Lower lobe of right lung (tissue), 2 donors: ENCODE measurements around the gene SCRT2. TPM values are rescaled to one million over a fixed set of nuclear protein-coding genes. Genes with fewer than 3 reads are reported as not detected.

Experiments
- ATAC-seq, 2 donors: fragments of 200-7000 bp; cut with Tn5 transposase; one replicate each; pipeline ENCODE4 v1.9.1; 2020 to 2022; ENCODE audit warnings: mild to moderate bottlenecking in 2 of 2, moderate library complexity in 2 of 2
- DNase-seq: peaks from one replicate; pipeline ENCODE4 v3.0.0-alpha.2; 2020
- H3K27ac ChIP-seq: fragments of 200-600 bp; one replicate; pipeline ENCODE4 v1.8.0; 2022
- H3K27me3 ChIP-seq: fragments of 200-600 bp; one replicate; pipeline ENCODE4 v1.8.0; 2022; ENCODE audit warnings: low read depth
- H3K36me3 ChIP-seq: fragments of 200-600 bp; one replicate; pipeline ENCODE4 v1.8.0; 2022; ENCODE audit warnings: mild to moderate bottlenecking
- H3K4me1 ChIP-seq: fragments of 200-600 bp; one replicate; pipeline ENCODE4 v1.8.0; 2022
- H3K4me3 ChIP-seq: fragments of 200-600 bp; one replicate; pipeline ENCODE4 v1.8.0; 2022; ENCODE audit warnings: mild to moderate bottlenecking
- H3K9me3 ChIP-seq: fragments of 200-600 bp; one replicate; pipeline ENCODE4 v1.8.0; 2022
- CTCF ChIP-seq: fragments of 200-600 bp; IDR thresholded peaks from one replicate; pipeline ENCODE4 v1.8.0; 2022; ENCODE audit warnings: antibody characterized with exemption, mild to moderate bottlenecking
- intact Hi-C: fragments of 100-400 bp; cut with DNase I; formaldehyde crosslinking; loops from one replicate; pipeline ENCODE4 v1.11.0; 2022
- total RNA-seq: library from RNA; stranded (reverse); fragmentation: NEBNext Ultra II Directional; extraction: Animal tissue kit (Norgen Biotek cat#: 25700); gene quantifications from one replicate; pipeline ENCODE4 v1.2.1, GENCODE V29; 2021
- donor health status: DM: no; HTN: yes; CAD: no; lungs with severe emphysema.

Gene SCRT2
- total RNA-seq, 1 donor from 2014 or later: not detected

GRCh38 chr20:699811-700338, 24.3 kb upstream of the SCRT2 start:
- TF ChIP-seq CTCF: no peak
- Histone ChIP-seq H3K9me3 (no peaks in the 10 kb centered on the region), H3K4me1 (no peaks in the 10 kb centered on the region), H3K27me3 (peaks cover 23% of the 10 kb centered on the region), H3K36me3 (no peaks in the 10 kb centered on the region), H3K27ac (no peak overlapping the region), H3K4me3 (no peak overlapping the region)
- DNase-seq (no peak), ATAC-seq (no peak)
- intact Hi-C loops: no loop called here

DNA sequence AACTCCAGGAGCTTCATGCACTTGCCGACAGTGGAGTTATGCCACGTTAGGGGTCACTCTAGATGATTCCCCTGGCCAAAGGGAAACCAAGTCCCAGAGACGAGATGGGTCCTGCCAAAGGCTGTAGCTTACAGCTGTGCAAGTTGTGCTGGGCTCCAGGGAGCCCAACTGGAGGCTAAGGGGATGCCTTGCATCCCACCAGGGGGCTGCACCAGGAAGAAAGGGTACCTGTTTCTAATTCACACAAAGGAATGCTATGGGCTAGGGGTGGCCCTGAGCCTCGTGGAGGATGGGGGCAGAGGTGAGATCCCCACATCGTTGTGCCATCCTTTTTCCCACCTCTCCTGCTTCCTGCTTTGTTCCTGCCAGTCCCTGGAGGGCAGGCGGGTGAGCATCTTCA, 23.7 kb upstream of the SCRT2 start:
- Histone ChIP-seq H3K27me3 (peaks cover 20% of the 10 kb centered on the region), H3K4me1 (no peaks in the 10 kb centered on the region), H3K9me3 (no peaks in the 10 kb centered on the region), H3K36me3 (no peaks in the 10 kb centered on the region), H3K4me3 (no peak overlapping the region), H3K27ac (no peak overlapping the region)
- intact Hi-C loops: no loop called here
- DNase-seq: no peak
- no peak for ATAC-seq
- no peak for TF ChIP-seq CTCF

DNA sequence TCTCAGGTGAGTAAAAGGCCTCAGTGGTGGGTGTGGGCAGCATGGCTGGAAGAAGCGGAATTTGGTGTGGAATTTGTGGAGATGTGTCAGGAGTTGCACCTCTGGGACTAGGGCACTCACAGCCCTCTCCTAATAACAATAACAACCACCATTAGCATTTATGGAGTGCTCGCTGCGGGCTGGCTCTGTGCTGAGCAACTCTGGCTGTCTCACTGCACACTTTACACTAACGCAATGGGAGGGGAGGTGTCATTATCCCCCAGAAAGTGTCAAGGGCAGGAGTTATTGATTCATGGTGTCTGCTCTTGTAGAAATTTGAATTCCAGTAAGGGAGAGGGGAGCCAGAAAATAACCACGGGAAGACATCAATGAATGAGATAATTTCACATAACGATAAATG, 22.7 kb upstream of the SCRT2 start:
- Histone ChIP-seq H3K36me3 (no peaks in the 10 kb centered on the region), H3K9me3 (no peaks in the 10 kb centered on the region), H3K4me1 (no peaks in the 10 kb centered on the region), H3K4me3 (no peak overlapping the region), H3K27ac (no peak overlapping the region), H3K27me3 (peaks cover 24% of the 10 kb centered on the region)
- DNase-seq (no peak), ATAC-seq (no peak)
- TF ChIP-seq CTCF: no peak
- intact Hi-C loops: no loop called here

GRCh38 chr20:697826-698225, 22.2 kb upstream of the SCRT2 start:
- no peak for TF ChIP-seq CTCF

DNA sequence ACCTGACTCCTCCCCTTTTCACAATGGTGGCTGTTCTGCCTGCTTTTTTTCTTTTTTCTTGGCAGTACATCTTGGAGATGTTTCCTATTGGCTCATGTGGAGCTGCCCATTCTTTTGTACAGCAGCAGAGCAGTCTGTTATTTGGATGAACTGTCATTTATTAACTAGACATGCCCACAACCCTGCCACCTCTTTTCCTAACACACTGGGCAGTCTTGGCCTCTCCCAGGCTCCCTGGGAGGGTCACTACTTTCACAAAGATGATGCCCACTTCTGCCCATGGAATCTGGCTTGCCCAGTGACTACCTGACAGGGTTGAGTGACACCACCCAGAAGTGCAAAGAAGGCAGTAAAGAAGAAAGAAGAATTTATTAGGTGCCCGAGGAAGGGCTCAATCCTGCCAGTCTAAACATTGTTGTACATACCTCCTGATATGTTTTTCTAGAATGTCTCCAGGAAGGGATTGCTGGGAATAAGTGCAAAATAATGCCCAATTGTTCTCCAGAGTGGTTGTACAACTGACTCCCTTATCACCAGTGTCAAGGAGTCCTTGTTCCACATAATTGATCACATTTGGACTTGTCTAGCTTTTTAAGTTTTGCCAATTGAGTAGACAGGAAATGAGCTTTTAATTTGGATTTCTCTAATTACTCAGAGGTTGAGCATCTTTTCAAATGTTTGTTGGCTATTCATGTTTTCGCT, 19.7 kb upstream of the SCRT2 start:
- Histone ChIP-seq H3K4me3 (no peak overlapping the region), H3K9me3 (no peaks in the 10 kb centered on the region), H3K36me3 (no peaks in the 10 kb centered on the region), H3K27me3 (peaks cover 15% of the 10 kb centered on the region), H3K4me1 (no peaks in the 10 kb centered on the region), H3K27ac (no peak overlapping the region)
- no peak for TF ChIP-seq CTCF
- DNase-seq (no peak), ATAC-seq (no peak)
- intact Hi-C loops: no loop called here

More at GRCh38 chr20:697826-698225, 22.2 kb upstream of the SCRT2 start:
- H3K27ac ChIP-seq: no peak overlapping the region
- H3K4me3 ChIP-seq: no peak overlapping the region
- no peak for DNase-seq
- H3K9me3 ChIP-seq: no peaks in the 10 kb centered on the region
- no peaks in the 10 kb centered on the region for H3K36me3 ChIP-seq
- no peaks in the 10 kb centered on the region for H3K4me1 ChIP-seq
- peaks cover 24% of the 10 kb centered on the region for H3K27me3 ChIP-seq
- ATAC-seq: no peak
- intact Hi-C loops: no loop called here
